Endothelial cell of umbilical vein (primary cell): ENCODE results near the gene H3-3A.

Experiments
- CTCF ChIP-seq, 2 donors: IDR thresholded peaks; 1 replicate in 1 of 2; 2 replicates in 1 of 2; pipeline ENCODE4 v1.5.1; 2011; ENCODE audit warnings: low read length in 2 of 2, mild to moderate bottlenecking in 2 of 2, moderate library complexity in 2 of 2, control low read depth in 1 of 2, inconsistent platforms in 1 of 2, low read depth in 1 of 2; ENCODE audit not compliant: insufficient read depth in 1 of 2; ENCODE audit errors: extremely low read depth in 1 of 2
- EZH2 ChIP-seq: IDR thresholded peaks from 2 replicates; pipeline ENCODE4 v1.6.1; 2012; ENCODE audit warnings: borderline replicate concordance, low read depth, mild to moderate bottlenecking, moderate library complexity, low read length, inconsistent platforms; ENCODE audit not compliant: severe bottlenecking
- GATA2 ChIP-seq: IDR thresholded peaks from 2 replicates; pipeline ENCODE4 v1.7.0; 2011; ENCODE audit warnings: low read depth, mild to moderate bottlenecking, moderate library complexity, mixed read lengths, low read length; ENCODE audit not compliant: insufficient read length, insufficient read depth
- JUN ChIP-seq: IDR thresholded peaks from 2 replicates; pipeline ENCODE4 v1.6.1; 2011; ENCODE audit warnings: borderline replicate concordance, low read depth; ENCODE audit not compliant: insufficient read length, insufficient read depth
- MAX ChIP-seq: IDR thresholded peaks from 2 replicates; pipeline ENCODE4 v1.6.1; 2011; ENCODE audit not compliant: insufficient read depth, insufficient read length
- POLR2A ChIP-seq: IDR thresholded peaks from 2 replicates; pipeline ENCODE4 v1.6.1; 2012; ENCODE audit warnings: low read depth, mild to moderate bottlenecking, control low read depth, low read length
- POLR2AphosphoS5 ChIP-seq: IDR thresholded peaks from 2 replicates; pipeline ENCODE4 v1.6.1; 2012; ENCODE audit warnings: low read depth, mild to moderate bottlenecking, control low read depth, low read length, moderate library complexity; ENCODE audit not compliant: insufficient read depth

- TF ChIP-seq CTCF (IDR thresholded peaks at IDR 0.05; ENCODE audit: extremely low read depth in 1 of 2, insufficient read depth in 1 of 2, low read depth in 1 of 2, low read length in 2 of 2) (no peak), GATA2 (no peak), POLR2A (no peak), POLR2AphosphoS5 (peak; percentile 19), EZH2 (no peak), JUN (no peak), MAX (no peak)
Measured at GRCh38 chr1:226110249-226111097, 48.0 kb downstream of the H3-3A start.
